ENCODE data around the gene MEIS1. TPM values are rescaled to one million over a fixed set of nuclear protein-coding genes. Genes with fewer than 3 reads are reported as not detected.

MEIS1 gene
- polyA plus RNA-seq, 1 donor (not counting 4 experiments of a cell fraction or from before 2014, with no cell fraction given) = 3.1 TPM

GRCh38 chr2:66607152-66607551 lies 172.2 kb downstream of the MEIS1 start:
- no peak for FAIRE-seq
- H3K79me2 ChIP-seq (ENCODE audit: control insufficient read depth, insufficient read depth, low read length) = no peaks in the 10 kb centered on the region
- TF ChIP-seq CTCF (optimal IDR thresholded peaks at IDR 0.05 in 1 of 3, IDR thresholded peaks at IDR 0.05 in 1 of 3, conservative IDR thresholded peaks at IDR 0.05 in 1 of 3; ENCODE audit: extremely low read depth in 1 of 3, insufficient read depth in 2 of 3, low read length in 3 of 3) = peak in 1 of 3 experiments; percentile 31
- TF ChIP-seq EZH2 (IDR thresholded peaks at IDR 0.05; ENCODE audit: low read length) = no peak

More at GRCh38 chr2:66607152-66607551, 172.2 kb downstream of the MEIS1 start:
- no peak overlapping the region for H2AFZ ChIP-seq (ENCODE audit: control insufficient read depth, low read length)
- H3K9me1 ChIP-seq (ENCODE audit: control insufficient read depth, extremely low read depth, insufficient read depth, low read length) = no peaks in the 10 kb centered on the region
- H3K27ac ChIP-seq (ENCODE audit: control insufficient read depth, insufficient read depth, low read length) = no peak overlapping the region
- no peaks in the 10 kb centered on the region for H3K4me1 ChIP-seq (ENCODE audit: control insufficient read depth, extremely low read depth, insufficient read depth, low read length)
- H3K4me3 ChIP-seq (ENCODE audit: control insufficient read depth in 2 of 3, extremely low read depth in 1 of 3, insufficient read depth in 2 of 3, low read depth in 1 of 3, low read length in 3 of 3) = no peak overlapping the region
- no peak overlapping the region for H3K9ac ChIP-seq (ENCODE audit: control insufficient read depth, extremely low read depth, insufficient read depth, low read length)
- no peaks in the 10 kb centered on the region for H3K27me3 ChIP-seq (ENCODE audit: control insufficient read depth, extremely low read depth, insufficient read depth, low read length)
- no peaks in the 10 kb centered on the region for H4K20me1 ChIP-seq (ENCODE audit: control insufficient read depth, extremely low read depth, insufficient read depth, low read length)
- DNase-seq (ENCODE audit: low read depth, low spot score) = no peak
- no peak overlapping the region for H3K4me2 ChIP-seq (ENCODE audit: control insufficient read depth, extremely low read depth, insufficient read depth, low read depth, low read length)
- no peaks in the 10 kb centered on the region for H3K36me3 ChIP-seq (ENCODE audit: control insufficient read depth in 2 of 2, extremely low read depth in 1 of 2, insufficient read depth in 2 of 2, low read length in 2 of 2)
- no peaks in the 10 kb centered on the region for H3K9me3 ChIP-seq (ENCODE audit: control insufficient read depth, low read depth, low read length)
- dilution Hi-C loops (cut with MboI; ENCODE audit: extremely low pct_ligation_motif_present, low sequenced_read_pairs) = no loop called here

All from keratinocyte (primary cell).